GM13977 (cell line): ENCODE results near the gene MN1.

ENCODE experiments used
- DNase-seq: peaks from one replicate; pipeline ENCODE4 v3.0.0; 2012; ENCODE audit warnings: low spot score
- in situ Hi-C: fragments of 300-500 bp; cut with MboI; formaldehyde crosslinking; loops from one replicate; pipeline ENCODE4 v1.12.0; 2022; ENCODE audit warnings: low sequenced_read_pairs, low pct_unique_long_range_greater_than_20kb, mixed read lengths, inconsistent platforms; ENCODE audit not compliant: unreplicated experiment
- TF ChIP-seq, protein P1 (sequence below): IDR thresholded peaks from 2 replicates; pipeline ENCODE4 v1.5.1; 2012; ENCODE audit warnings: mild to moderate bottlenecking, control low read depth; ENCODE audit not compliant: insufficient read depth; ENCODE audit errors: extremely low read depth, missing control alignments

MN1 gene

DNA sequence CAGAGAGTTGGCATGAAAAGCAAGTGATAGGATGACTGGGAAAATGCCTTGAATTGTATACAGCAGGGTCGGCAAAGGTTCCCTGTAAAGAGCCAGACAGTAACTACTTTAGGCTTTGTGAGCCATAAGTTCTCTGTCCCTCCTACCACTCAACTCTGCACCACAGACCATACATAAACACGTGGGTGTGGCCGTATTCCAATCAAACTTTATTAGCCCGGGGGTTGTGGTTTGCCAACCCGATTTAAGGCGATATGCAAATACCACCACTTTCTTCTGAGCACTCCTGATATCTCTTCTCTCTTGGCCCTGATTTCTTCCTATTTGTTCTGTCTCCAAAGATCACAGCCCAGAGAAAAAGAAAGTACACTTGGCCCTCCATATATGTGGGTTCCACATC, 87.5 kb downstream of the MN1 start:
- in situ Hi-C loops: no loop called here
- TF ChIP-seq, protein P1, sequence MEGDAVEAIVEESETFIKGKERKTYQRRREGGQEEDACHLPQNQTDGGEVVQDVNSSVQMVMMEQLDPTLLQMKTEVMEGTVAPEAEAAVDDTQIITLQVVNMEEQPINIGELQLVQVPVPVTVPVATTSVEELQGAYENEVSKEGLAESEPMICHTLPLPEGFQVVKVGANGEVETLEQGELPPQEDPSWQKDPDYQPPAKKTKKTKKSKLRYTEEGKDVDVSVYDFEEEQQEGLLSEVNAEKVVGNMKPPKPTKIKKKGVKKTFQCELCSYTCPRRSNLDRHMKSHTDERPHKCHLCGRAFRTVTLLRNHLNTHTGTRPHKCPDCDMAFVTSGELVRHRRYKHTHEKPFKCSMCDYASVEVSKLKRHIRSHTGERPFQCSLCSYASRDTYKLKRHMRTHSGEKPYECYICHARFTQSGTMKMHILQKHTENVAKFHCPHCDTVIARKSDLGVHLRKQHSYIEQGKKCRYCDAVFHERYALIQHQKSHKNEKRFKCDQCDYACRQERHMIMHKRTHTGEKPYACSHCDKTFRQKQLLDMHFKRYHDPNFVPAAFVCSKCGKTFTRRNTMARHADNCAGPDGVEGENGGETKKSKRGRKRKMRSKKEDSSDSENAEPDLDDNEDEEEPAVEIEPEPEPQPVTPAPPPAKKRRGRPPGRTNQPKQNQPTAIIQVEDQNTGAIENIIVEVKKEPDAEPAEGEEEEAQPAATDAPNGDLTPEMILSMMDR: no peak

DNA sequence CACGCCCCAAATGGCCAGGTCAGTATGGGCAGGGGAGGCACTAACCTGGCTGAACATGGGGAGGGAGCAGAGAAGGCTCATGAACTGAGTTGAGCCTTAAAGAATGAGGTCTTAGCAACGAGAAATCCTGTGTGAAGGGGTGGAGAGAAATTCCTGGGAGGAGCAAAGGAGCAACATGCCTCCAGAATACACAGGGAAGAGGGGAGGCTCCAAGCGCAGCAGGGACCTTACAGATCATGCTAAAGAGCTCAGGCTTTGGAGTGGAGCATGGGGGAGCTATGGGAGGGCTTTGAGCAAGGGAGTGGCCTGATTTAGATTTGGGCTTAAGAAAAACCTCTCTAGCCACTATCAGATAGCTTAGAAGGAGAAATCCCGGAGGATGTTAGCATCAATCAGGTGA, 88.1 kb downstream of the MN1 start:
- in situ Hi-C loops: no loop called here
- TF ChIP-seq, protein P1: no peak
- no peak for DNase-seq

More for the DNA sequence above, 87.5 kb downstream of the MN1 start:
- DNase-seq: no peak

DNA sequence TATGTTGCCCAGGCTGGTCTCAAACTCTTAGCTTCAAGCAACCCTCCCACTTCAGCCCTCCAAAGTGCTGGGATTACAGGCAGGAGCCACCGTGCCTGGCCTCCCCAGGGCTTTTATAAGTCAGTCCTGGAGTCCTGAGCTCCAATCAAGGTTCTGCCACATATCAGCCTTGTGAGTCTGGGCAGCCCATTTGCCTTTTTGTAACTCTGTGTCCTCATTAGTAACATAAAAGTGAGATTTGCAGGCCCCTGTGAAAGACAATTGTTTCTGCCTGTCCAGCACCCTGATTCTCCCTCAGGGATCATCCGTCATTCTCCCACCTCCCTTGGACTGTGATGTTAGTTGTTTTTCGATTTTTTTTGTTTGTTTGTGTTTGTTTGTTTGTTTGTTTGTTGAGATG, 89.8 kb downstream of the MN1 start:
- in situ Hi-C loops: no loop called here
- TF ChIP-seq, protein P1: no peak
- DNase-seq: no peak

DNA sequence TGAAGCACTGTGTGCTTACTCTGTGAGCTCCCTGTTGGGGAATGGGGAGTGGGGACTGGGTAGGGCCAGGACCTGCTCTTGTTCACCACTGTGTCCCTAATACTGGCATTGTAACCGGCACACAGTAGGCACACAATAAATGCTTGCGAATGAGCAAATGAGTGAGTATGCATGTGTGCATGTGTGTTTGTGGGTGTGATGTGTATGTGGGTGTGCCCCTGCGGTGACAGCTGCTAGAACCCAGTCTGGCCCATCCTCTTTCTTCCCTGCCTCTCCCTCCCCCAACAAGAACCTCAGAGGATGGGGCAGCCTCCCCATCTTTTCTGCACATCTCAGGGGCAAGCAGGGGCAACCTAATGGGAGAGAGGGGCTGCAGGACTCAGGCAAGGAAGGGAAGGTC, 90.5 kb downstream of the MN1 start:
- TF ChIP-seq, protein P1: no peak
- in situ Hi-C loops: no loop called here
- DNase-seq: no peak

DNA sequence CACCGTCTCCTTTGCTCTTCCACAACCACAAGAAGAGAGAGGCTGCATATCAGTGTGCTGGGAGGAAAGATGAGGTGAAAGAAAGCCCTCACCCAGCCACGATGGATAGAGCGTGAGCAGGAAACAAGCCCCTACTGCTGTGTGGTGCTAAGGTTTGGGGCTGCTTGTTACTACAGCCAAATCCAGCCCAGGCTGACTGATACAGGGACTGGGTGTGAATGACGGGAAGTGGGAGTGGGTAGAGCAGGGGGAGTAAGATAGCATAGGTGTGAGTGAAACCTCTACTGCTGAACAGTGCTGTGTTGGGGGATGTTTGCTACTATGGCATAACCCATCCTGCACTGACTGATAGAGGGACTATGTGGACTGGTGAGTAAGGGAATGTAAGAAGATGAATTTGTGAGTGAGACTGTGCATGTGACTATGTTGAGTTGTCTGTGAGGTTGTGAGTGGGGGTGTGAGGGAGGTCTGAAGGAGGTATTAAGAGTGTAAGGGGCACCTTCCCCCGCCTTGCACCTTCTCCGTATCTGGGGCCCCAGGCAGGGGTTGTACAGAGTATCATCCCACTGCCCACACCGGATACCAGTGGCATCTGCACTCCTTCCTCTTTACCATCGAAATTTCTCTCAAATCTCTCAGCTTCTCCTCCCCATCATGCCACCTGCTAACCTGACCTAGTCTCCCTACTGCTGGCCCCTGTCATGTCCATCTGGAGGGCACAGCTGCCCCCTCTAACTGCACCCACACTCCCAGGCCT, 91.5 kb downstream of the MN1 start:
- no peak for DNase-seq
- in situ Hi-C loops: no loop called here
- TF ChIP-seq, protein P1: no peak

DNA sequence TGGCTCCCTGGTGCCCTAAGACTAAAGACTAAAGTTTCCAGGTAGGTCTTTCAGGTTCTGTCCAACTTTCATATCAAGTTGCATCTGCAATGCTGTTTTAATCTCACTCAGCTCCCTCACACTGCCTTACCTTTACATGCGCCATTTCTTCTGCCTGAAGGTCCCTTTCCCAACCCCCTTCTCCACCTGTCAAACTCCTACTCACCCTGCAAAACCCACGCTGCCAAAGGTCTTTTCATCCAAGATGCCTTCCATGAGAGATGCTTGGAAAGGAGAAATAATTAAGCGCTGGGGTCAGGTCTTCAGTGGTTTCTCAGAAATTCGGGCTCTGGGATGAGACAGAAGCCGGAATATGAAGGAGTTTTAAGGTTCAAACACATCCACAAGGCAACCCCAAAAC, 95.1 kb downstream of the MN1 start:
- no peak for DNase-seq
- TF ChIP-seq, protein P1: no peak
- in situ Hi-C loops: no loop called here
